NCI-H2107 treated with DMSO at 0.1 percent for 48 hours (cell line): Measurements from ENCODE around the gene KNDC1.
"Not testable (repeated sequence)": the region's sequence is repeated elsewhere in the genome, so short reads cannot be mapped to it uniquely, and the experiment has no call there.

Source experiments
- DNase-seq: peaks from one replicate; lab custom pipeline; 2025; ENCODE audit not compliant: unreplicated experiment; lab: John Stamatoyannopoulos, UW

The KNDC1 gene

DNA sequence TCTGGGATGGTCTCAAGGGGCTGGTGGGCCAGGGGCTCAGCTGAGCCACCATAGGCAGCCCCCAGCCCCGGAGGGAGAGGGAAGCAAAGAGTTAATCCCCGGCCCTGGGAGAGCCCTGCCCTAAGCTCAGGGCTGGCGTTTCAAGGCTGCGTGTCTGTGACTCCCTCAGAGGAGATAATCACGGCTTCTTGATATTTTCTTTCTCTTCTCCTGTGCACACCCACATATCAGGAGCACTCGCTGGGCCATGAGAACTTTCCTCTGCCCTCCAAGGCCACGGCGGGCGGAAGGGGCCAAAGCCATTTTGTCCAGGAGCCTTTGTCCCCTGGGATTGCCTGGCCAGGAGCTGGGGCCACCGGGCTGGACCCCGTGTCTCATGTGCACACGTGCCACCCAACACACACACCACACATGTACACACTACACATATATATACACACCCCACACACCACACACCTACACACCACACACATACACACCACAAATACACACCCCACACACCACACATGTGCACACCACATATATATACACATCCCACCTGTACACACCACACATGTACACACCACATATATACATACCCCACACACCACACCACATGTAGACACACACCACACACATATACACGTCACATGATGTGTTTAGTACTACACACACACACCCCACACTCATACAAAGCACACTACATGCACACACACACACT, 94.6 kb downstream of the KNDC1 start:
- DNase-seq: no peak

GRCh38 chr10:133255323-133255722, 95.3 kb downstream of the KNDC1 start:
- DNase-seq: no peak

- no peak for DNase-seq
Observed at GRCh38 chr10:133257489-133258065, 97.6 kb downstream of the KNDC1 start.

GRCh38 chr10:133258066-133258817, 98.2 kb downstream of the KNDC1 start:
- DNase-seq: peak; percentile 49

DNA sequence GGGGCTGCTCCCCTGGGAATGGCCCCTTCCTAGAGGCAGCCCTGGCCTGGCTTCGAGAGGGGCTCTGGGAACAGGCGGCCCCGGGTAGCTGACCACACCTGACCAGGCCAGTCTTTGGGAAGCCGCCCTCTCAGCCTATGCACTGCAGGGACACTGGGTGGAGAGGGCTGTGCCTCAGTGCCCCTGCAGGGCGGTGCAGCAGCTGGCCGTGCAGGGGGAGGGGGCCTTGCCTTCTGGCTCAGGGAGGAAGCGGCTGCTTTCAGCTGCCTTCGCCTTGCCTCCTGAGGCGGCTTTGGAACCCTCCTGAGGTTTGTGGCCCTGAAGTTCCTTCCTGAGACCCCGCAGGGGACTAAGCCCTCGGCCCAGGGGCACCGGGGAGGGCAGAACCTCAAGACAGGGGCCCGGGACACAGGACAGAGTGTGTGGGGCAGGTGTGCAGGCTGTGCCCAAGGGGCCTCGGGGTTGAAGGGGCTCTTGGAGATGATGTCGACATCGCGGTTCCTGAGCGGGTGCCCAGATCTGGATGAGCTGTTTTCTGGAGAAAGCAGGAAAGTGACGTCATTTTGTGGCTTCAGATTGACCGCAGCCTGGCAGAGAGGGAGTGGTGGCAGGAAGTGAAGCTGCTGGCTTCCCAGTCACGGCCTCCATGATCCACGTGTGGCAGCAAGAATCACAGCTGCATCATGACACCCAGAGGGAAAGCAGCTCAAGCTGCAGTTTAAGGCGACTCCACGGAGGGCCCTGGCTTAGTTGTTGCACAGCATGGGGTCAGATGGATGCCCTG, 99.0 kb downstream of the KNDC1 start:
- DNase-seq: peak; percentile 18

- DNase-seq: no peak
Observed at GRCh38 chr10:133259602-133259989, 99.6 kb downstream of the KNDC1 start.

DNA sequence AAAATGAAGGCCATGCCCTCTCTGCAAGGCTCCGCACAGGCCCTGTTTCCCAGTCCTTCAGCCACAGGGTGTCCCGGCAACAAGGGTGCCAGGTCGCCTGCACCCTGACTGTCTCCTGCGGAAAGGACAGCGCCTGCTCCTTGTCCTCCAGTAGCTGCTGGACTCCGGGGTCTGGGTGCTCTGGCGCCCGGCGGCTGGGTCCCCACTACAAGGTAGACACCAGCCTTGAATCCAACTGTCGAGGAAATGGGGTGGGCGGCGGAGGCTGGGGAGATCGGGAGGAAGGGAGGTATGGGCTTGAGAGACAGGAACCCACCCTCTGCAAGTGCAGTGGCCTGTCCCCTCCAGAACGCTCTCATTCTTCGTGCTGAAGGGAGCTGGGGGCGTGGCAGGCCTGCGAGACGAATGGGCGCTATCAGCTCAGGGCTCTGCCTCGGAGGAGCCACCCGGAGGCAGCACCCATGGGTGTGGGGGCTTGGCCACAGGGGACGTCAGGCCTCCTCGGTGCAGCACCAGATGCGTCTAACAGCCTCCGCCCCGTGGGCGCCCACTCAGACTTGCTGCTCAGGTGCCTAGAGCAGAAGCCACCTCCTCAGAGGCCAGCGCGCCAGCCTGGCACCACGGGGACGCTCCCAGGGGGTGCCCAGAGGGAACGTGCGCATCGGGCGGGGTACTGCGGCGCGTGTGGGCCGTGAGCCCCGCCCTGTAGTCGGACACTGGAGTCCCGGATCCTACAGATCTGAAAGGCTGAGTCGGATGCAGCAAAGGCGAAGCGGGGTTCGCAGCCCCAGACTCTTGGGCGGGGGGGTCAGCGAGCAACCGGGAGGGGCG, 101.1 kb downstream of the KNDC1 start:
- DNase-seq: no peak

GRCh38 chr10:133261726-133262325, 101.8 kb downstream of the KNDC1 start:
- no peak for DNase-seq

GRCh38 chr10:133262696-133263095, 102.7 kb downstream of the KNDC1 start:
- DNase-seq: peak; percentile 10

GRCh38 chr10:133263674-133264073, 103.7 kb downstream of the KNDC1 start:
- DNase-seq: no peak

GRCh38 chr10:133264461-133264860, 104.4 kb downstream of the KNDC1 start:
- DNase-seq: no peak

DNA sequence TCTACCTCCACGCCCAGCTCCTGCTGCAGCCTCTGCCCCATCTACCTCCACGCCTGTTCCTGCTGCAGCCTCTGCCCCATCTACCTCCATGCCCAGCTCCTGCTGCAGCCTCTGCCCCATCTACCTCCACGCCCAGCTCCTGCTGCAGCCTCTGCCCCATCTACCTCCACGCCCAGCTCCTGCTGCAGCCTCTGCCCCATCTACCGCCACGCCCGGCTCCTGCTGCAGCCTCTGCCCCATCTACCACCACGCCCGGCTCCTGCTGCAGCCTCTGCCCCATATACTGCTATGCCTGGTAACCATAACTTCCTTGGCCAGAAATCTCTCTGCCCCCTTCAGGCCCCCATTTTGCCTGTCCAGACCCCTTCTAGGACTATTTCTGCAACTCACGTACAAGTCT, 105.0 kb downstream of the KNDC1 start:
- DNase-seq: not testable (repeated sequence)

DNA sequence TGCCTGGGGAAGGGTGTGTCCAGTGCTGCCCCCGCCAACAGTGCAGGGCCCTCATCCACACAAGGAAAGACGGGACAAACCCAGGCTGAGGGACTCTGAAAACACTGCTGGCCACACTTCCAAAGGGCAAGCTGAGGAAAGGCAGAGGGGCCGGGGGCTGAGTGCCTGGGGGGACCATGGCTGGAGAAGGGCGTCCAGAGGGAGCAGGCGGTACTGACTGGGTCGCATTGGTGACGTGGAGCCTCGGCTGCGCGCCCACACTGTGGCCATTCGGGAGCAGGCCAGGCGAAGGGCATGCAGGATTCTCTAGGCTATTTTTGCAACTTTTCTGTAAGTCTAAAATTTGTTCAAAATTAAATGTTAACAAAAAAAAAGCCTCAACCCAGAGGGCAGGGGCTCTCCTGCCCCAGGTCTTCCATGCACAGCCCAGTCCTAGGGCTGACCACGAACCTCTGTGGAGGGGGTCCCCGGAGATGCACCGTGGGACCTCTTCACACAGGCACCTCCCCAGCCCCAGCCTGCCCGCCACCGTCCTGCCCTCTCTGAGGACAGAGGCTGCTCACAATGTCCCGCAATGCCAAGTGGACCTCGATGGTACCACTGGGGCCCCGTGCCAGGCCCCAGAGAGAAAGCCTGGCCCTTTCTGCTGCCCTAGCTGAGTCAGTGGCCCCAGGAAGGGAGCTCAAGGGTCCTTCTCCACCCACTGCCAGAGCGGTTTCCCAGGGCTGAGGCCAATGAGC, 106.2 kb downstream of the KNDC1 start:
- DNase-seq: no peak

- no peak for DNase-seq
Observed at GRCh38 chr10:133267293-133267692, 107.3 kb downstream of the KNDC1 start.

GRCh38 chr10:133267829-133268228, 107.8 kb downstream of the KNDC1 start:
- no peak for DNase-seq

- DNase-seq: no peak
Observed at GRCh38 chr10:133268532-133268931, 108.5 kb downstream of the KNDC1 start.

- DNase-seq: no peak
Observed at GRCh38 chr10:133269367-133269766, 109.3 kb downstream of the KNDC1 start.

DNA sequence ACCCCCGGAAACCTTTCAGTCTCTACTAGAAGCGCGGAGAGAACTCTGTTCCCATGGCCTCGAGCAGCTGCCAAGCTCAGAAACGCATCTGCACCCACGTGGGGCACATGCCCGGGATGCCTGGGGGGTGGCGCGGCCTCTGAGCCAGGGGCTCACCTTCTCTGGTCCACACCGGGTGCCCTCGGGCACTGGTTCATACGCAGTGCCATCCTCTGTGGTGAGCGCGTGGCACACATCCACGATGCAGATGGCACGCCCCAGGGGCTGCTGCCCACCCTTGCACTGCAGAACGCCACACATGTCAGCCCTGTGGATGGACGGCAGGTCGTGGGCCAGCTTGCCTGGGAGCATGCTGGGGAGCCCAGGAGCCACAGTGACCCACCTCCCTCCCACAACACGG, 110.2 kb downstream of the KNDC1 start:
- DNase-seq: no peak

- DNase-seq: no peak
Observed at GRCh38 chr10:133270773-133271297, 110.8 kb downstream of the KNDC1 start.
